Stomach (tissue), 4 donors: ENCODE results near the gene TPRG1.

Experiments used
- CTCF ChIP-seq, 7 experiments: fragments of 450-650 bp in 4 of 7; fragments of 200-600 bp in 3 of 7; sonication (generic) in 3 of 7; IDR thresholded peaks; one replicate each; pipeline ENCODE4 v1.5.1; 2016 to 2019; ENCODE audit warnings: antibody characterized with exemption in 7 of 7, control low read depth in 2 of 7, mild to moderate bottlenecking in 1 of 7
- EP300 ChIP-seq: sonication (generic); formaldehyde crosslinking; IDR thresholded peaks from one replicate; pipeline ENCODE4 v1.6.1; 2017; ENCODE audit warnings: antibody characterized with exemption
- POLR2A ChIP-seq, 4 donors: fragments of 450-650 bp; IDR thresholded peaks; one replicate each; pipeline ENCODE4 v1.6.1; 2016; ENCODE audit warnings: antibody characterized with exemption in 4 of 4, control low read depth in 2 of 4, mild to moderate bottlenecking in 1 of 4, moderate library complexity in 1 of 4
- POLR2AphosphoS5 ChIP-seq, 3 donors: sonication (generic); formaldehyde crosslinking; IDR thresholded peaks; one replicate each; pipeline ENCODE4 v1.6.1; 2016; ENCODE audit warnings: antibody characterized with exemption in 3 of 3

- TF ChIP-seq CTCF (IDR thresholded peaks at IDR 0.05) (no peak), POLR2A (IDR thresholded peaks at IDR 0.05) (no peak), POLR2AphosphoS5 (IDR thresholded peaks at IDR 0.05) (no peak), EP300 (no peak)
Measured at GRCh38 chr3:189308608-189309007, 136.8 kb downstream of the TPRG1 start.
